NCI-H2171 (cell line): ENCODE data around the gene MYBPHL.

ENCODE experiments used
- DNase-seq: peaks from one replicate; lab custom pipeline; 2025; lab: John Stamatoyannopoulos, UW

Gene MYBPHL

DNA sequence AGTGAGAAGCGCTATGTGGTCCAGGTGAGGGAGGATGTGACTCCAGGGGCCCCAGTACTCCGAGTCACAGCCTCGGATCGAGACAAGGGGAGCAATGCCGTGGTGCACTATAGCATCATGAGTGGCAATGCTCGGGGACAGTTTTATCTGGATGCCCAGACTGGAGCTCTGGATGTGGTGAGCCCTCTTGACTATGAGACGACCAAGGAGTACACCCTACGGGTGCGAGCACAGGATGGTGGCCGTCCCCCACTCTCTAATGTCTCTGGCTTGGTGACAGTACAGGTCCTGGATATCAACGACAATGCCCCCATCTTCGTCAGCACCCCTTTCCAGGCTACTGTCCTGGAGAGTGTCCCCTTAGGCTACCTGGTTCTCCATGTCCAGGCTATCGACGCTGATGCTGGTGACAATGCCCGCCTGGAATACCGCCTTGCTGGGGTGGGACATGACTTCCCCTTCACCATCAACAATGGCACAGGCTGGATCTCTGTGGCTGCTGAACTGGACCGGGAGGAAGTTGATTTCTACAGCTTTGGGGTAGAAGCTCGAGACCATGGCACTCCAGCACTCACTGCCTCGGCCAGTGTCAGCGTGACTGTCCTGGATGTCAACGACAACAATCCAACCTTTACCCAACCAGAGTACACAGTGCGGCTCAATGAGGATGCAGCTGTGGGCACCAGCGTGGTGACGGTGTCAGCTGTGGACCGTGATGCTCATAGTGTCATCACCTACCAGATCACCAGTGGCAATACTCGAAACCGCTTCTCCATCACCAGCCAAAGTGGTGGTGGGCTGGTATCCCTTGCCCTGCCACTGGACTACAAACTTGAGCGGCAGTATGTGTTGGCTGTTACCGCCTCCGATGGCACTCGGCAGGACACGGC lies 55.3 kb downstream of the MYBPHL start:
- no peak for DNase-seq

DNA sequence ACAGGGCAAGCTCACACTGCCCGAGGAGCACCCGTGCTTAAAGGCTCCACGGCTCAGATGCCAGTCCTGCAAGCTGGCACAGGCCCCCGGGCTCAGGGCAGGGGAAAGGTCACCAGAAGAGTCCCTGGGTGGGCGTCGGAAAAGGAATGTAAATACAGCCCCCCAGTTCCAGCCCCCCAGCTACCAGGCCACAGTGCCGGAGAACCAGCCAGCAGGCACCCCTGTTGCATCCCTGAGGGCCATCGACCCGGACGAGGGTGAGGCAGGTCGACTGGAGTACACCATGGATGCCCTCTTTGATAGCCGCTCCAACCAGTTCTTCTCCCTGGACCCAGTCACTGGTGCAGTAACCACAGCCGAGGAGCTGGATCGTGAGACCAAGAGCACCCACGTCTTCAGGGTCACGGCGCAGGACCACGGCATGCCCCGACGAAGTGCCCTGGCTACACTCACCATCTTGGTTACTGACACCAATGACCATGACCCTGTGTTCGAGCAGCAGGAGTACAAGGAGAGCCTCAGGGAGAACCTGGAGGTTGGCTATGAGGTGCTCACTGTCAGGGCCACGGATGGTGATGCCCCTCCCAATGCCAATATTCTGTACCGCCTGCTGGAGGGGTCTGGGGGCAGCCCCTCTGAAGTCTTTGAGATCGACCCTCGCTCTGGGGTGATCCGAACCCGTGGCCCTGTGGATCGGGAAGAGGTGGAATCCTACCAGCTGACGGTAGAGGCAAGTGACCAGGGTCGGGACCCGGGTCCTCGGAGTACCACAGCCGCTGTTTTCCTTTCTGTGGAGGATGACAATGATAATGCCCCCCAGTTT lies 56.1 kb downstream of the MYBPHL start:
- DNase-seq = no peak

GRCh38 chr1:109249654-109250401 lies 57.0 kb downstream of the MYBPHL start:
- no peak for DNase-seq

- peak; percentile 88 for DNase-seq
Observed at GRCh38 chr1:109248797-109249629, 57.8 kb downstream of the MYBPHL start, which contains the start of gene CELSR2. CELSR2 (plus strand) TSS chr1:109249539; CDS start chr1:109250080, 541 bp downstream.

DNA sequence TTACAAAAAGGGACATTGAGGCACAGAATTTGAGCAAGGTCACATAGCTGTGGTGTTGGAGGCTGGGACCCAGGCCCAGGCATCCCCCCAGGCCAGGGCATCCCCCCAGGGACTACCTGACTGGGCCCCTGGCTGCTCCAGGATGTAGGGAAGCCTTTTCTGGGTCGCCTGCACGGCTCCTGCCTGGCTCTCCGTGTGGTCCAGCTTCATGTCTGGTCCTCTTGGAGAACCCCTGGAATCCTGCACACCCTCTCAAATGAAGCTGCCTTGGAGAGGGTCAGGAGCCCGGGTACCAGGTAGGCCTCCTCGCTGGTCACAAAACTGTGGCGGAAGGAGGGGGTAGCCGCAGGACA lies 58.4 kb downstream of the MYBPHL start:
- DNase-seq = no peak

- DNase-seq = no peak
Observed at GRCh38 chr1:109247401-109248365, 59.1 kb downstream of the MYBPHL start.

DNA sequence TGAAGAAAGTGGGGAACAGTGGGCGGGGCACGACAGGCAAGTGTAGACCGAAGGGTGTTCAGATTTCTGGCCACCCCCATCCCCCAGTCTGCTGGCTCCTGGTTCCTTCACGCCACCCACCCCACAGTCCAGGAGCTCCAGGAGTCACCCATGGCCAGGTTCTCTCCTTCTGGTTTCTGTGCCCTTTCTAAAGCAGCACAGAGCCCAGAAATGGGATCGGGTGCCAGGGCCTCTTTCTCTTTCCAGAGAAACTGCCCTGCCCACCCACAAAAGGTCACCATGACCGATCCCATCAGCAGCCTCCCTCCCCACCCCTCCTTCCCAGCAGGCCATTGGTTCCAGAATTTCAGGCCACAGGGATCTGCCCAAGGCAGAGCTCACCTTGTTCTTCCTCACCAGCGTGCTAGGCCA lies 60.7 kb downstream of the MYBPHL start:
- no peak for DNase-seq

DNA sequence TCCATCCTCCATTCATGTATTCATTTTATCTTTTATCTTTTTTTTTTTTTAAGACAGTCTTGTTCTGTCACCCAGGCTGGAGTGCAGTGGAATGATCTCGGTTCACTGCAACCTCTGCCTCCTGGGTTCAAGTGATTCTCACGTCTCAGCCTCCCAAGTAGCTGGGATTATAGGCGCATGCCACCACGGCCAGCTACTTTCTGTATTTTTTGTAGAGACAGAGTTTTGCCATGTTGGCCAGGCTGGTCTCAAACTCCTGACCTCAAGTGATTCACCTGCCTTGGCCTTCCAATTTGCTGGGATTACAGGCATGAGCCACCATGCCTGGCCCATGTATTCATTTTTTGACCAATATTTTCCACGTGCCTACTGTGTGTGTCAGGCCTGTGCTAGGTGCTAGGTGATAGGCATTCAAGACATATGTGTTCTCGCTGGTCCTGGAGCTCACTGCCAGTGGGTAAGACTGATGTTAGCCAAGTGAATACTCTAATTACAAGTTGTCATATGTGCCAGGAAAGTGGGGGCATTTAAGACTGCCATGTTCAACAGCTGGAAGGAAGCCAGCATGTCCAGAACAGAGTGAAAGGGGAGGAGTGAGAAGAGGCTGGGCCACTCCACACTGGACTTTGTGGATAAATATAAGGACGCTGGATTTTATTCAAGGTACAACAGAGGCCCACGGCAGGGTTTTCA lies 62.8 kb downstream of the MYBPHL start:
- no peak for DNase-seq

GRCh38 chr1:109243221-109243620 lies 63.6 kb downstream of the MYBPHL start:
- DNase-seq = no peak

DNA sequence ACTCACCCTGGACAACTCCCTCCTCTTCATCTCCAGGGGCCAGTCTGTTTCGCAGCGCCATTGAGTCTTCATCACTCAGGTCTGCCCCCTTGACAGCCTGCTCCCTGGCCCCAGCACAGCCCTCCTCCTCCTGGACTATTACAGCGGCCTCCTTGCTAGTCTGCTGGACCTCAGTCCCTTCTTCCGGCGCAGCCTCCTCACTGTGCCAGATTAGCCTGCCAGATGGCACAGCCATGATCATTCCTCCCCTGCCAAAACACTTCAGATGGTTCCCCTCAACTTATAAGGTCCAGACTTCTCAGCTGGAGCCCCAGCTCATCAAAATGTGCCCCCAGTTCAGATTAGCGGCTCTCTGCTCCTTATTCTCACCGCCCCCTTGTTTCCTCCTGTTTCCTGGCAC lies 64.4 kb downstream of the MYBPHL start:
- DNase-seq = peak; percentile 26
